Keratinocyte (primary cell): ENCODE data around the gene SASH1. TPM values are rescaled to one million over a fixed set of nuclear protein-coding genes. Genes with fewer than 3 reads are reported as not detected.

ENCODE experiments used
- DNase-seq: peaks from one replicate; pipeline ENCODE4 v3.0.0-alpha.2; 2011; ENCODE audit warnings: low read depth, missing footprints, low spot score
- FAIRE-seq: peaks from 2 replicates; lab custom pipeline; 2011; peaks lifted over from hg19 to GRCh38; lab: Jason Lieb, UNC
- H2AFZ ChIP-seq: 2 replicates; pipeline ENCODE4 v1.6.0; 2012; ENCODE audit warnings: low read length, control low read depth, inconsistent platforms; ENCODE audit not compliant: control insufficient read depth
- H3K27ac ChIP-seq: 2 replicates; pipeline ENCODE4 v1.5.1; 2011; ENCODE audit warnings: low read length; ENCODE audit not compliant: control insufficient read depth, insufficient read depth
- H3K27me3 ChIP-seq: 3 replicates; pipeline ENCODE4 v1.6.0; 2011; ENCODE audit warnings: low read length; ENCODE audit not compliant: control insufficient read depth, insufficient read depth; ENCODE audit errors: extremely low read depth
- H3K36me3 ChIP-seq, 2 experiments: 2 replicates in 1 of 2; 3 replicates in 1 of 2; pipeline ENCODE4 v1.5.1; 2011; ENCODE audit warnings: low read length in 2 of 2, mild to moderate bottlenecking in 1 of 2; ENCODE audit not compliant: control insufficient read depth in 2 of 2, insufficient read depth in 2 of 2; ENCODE audit errors: extremely low read depth in 1 of 2
- H3K4me1 ChIP-seq: 3 replicates; pipeline ENCODE4 v1.5.1; 2011; ENCODE audit warnings: low read length; ENCODE audit not compliant: control insufficient read depth, insufficient read depth; ENCODE audit errors: extremely low read depth
- H3K4me2 ChIP-seq: 3 replicates; pipeline ENCODE4 v1.6.0; 2011; ENCODE audit warnings: low read depth, low read length; ENCODE audit not compliant: control insufficient read depth, insufficient read depth; ENCODE audit errors: extremely low read depth
- H3K4me3 ChIP-seq, 3 experiments: fragments of 200-600 bp in 1 of 3; sonication (generic) in 1 of 3; 2 replicates in 2 of 3; 3 replicates in 1 of 3; pipeline ENCODE4 v1.5.1; 2011 to 2016; ENCODE audit warnings: low read length in 3 of 3, mild to moderate bottlenecking in 3 of 3, control low read depth in 2 of 3, inconsistent platforms in 1 of 3, low read depth in 1 of 3, mixed read lengths in 1 of 3, mixed run types in 1 of 3, moderate library complexity in 1 of 3; ENCODE audit not compliant: control insufficient read depth in 2 of 3, insufficient read depth in 2 of 3; ENCODE audit errors: extremely low read depth in 1 of 3
- H3K79me2 ChIP-seq: 2 replicates; pipeline ENCODE4 v1.6.0; 2012; ENCODE audit warnings: low read length; ENCODE audit not compliant: control insufficient read depth, insufficient read depth
- H3K9ac ChIP-seq: 3 replicates; pipeline ENCODE4 v1.6.0; 2011; ENCODE audit warnings: low read length; ENCODE audit not compliant: control insufficient read depth, insufficient read depth; ENCODE audit errors: extremely low read depth
- H3K9me1 ChIP-seq: 3 replicates; pipeline ENCODE4 v1.6.0; 2011; ENCODE audit warnings: low read length; ENCODE audit not compliant: control insufficient read depth, insufficient read depth; ENCODE audit errors: extremely low read depth
- H3K9me3 ChIP-seq: 2 replicates; pipeline ENCODE4 v1.5.1; 2012; ENCODE audit warnings: low read depth, low read length; ENCODE audit not compliant: control insufficient read depth
- H4K20me1 ChIP-seq: 3 replicates; pipeline ENCODE4 v1.6.0; 2011; ENCODE audit warnings: low read length; ENCODE audit not compliant: control insufficient read depth, insufficient read depth; ENCODE audit errors: extremely low read depth
- CTCF ChIP-seq, 3 experiments: IDR thresholded peaks in 1 of 3; conservative IDR thresholded peaks in 1 of 3; optimal IDR thresholded peaks in 1 of 3; 2 replicates in 2 of 3; 3 replicates in 1 of 3; pipeline versions ENCODE3 to v1.5.1; 2011; ENCODE audit warnings: low read length in 3 of 3, mild to moderate bottlenecking in 3 of 3, moderate library complexity in 2 of 3, control low read depth in 1 of 3, inconsistent platforms in 1 of 3; ENCODE audit not compliant: insufficient read depth in 2 of 3; ENCODE audit errors: extremely low read depth in 1 of 3
- EZH2 ChIP-seq: IDR thresholded peaks from one replicate; pipeline ENCODE4 v1.6.1; 2012; ENCODE audit warnings: inconsistent platforms, mild to moderate bottlenecking, low read length, moderate library complexity
- dilution Hi-C: fragments of 300-500 bp; cut with MboI; formaldehyde crosslinking; loops from one replicate; pipeline ENCODE4 v1.7.0; 2020; ENCODE audit warnings: low sequenced_read_pairs; ENCODE audit not compliant: extremely low pct_ligation_motif_present
- polyA plus RNA-seq, 5 experiments: library from polyadenylated mRNA; depleted of rRNA in 3 of 5; stranded (reverse) in 3 of 5; stranded (forward) in 1 of 5; unstranded in 1 of 5; fragments of >200 nt; gene quantifications; 1 replicate in 1 of 5; 2 replicates in 3 of 5; 3 replicates in 1 of 5; pipeline versions ENCODE4 v1.2.1 to v1.2.3, GENCODE V29; 2011 to 2012; ENCODE audit warnings: missing spikeins in 2 of 5, low read depth in 1 of 5, low replicate concordance in 1 of 5

Gene SASH1
- polyA plus RNA-seq, 1 donor (not counting 4 experiments of a cell fraction or from before 2014, with no cell fraction given): 4.4 TPM

- TF ChIP-seq CTCF (optimal IDR thresholded peaks at IDR 0.05 in 1 of 3, IDR thresholded peaks at IDR 0.05 in 1 of 3, conservative IDR thresholded peaks at IDR 0.05 in 1 of 3; ENCODE audit: extremely low read depth in 1 of 3, insufficient read depth in 2 of 3, low read length in 3 of 3) (no peak), EZH2 (no peak)
- dilution Hi-C loops: no loop called here
- DNase-seq (no peak), FAIRE-seq (no peak)
- Histone ChIP-seq H3K4me2 (no peak overlapping the region), H4K20me1 (no peaks in the 10 kb centered on the region), H2AFZ (no peak overlapping the region), H3K4me3 (no peak overlapping the region), H3K9ac (no peak overlapping the region), H3K9me3 (no peaks in the 10 kb centered on the region), H3K79me2 (no peaks in the 10 kb centered on the region), H3K9me1 (no peaks in the 10 kb centered on the region), H3K27ac (no peak overlapping the region), H3K27me3 (no peaks in the 10 kb centered on the region), H3K4me1 (peaks cover 31% of the 10 kb centered on the region), H3K36me3 (no peaks in the 10 kb centered on the region)
Measured at GRCh38 chr6:148340586-148341297, 1.9 kb upstream of the SASH1 start.

- Histone ChIP-seq H3K4me3 (peak overlapping the region; percentile 62 to 93 (median 71)), H3K27ac (peak overlapping the region; percentile 94), H2AFZ (peak overlapping the region; percentile 86), H3K4me2 (peak overlapping the region; percentile 96), H3K27me3 (no peaks in the 10 kb centered on the region), H3K79me2 (no peaks in the 10 kb centered on the region), H3K9me1 (no peaks in the 10 kb centered on the region), H3K36me3 (no peaks in the 10 kb centered on the region), H3K4me1 (peaks cover 36% of the 10 kb centered on the region), H3K9me3 (no peaks in the 10 kb centered on the region), H3K9ac (peak overlapping the region; percentile 96), H4K20me1 (no peaks in the 10 kb centered on the region)
- FAIRE-seq: no peak
- DNase-seq: no peak
- dilution Hi-C loops: no loop called here
- TF ChIP-seq EZH2: no peak
- no peak for TF ChIP-seq CTCF (optimal IDR thresholded peaks at IDR 0.05 in 1 of 3, IDR thresholded peaks at IDR 0.05 in 1 of 3, conservative IDR thresholded peaks at IDR 0.05 in 1 of 3; ENCODE audit: extremely low read depth in 1 of 3, insufficient read depth in 2 of 3, low read length in 3 of 3)
Measured at GRCh38 chr6:148342100-148342349, 613 bp upstream of the SASH1 start.
